Smooth muscle cell of the umbilical artery (primary cell): ENCODE measurements around the gene CENPVL3. TPM values are rescaled to one million over a fixed set of nuclear protein-coding genes. Genes with fewer than 3 reads are reported as not detected.

Source experiments
- total RNA-seq: library from RNA; depleted of rRNA; stranded (reverse); fragments of >200 nt; gene quantifications from 2 replicates; pipeline ENCODE4 v1.2.3, GENCODE V29; 2014

Gene CENPVL3
- not detected in 2 replicates for total RNA-seq

GRCh38 chrX:51618241-51619155 is at the start of gene CENPVL3:
CENPVL3 (minus strand) TSS chrX:51618912; CDS start chrX:51618873, 39 bp downstream.

Other genes with a start within 250 kb of the CENPVL3 start
- gene NUDT11, start 122.3 kb downstream of the CENPVL3 start, total RNA-seq, result 8.0 and 10.7 TPM in 2 replicates
- gene CENPVL2, start 63.9 kb upstream of the CENPVL3 start, total RNA-seq, result not detected in 2 replicates
- not detected in 2 replicates for gene CENPVL1, start 91.6 kb upstream of the CENPVL3 start, total RNA-seq
- 4.8 and 8.4 TPM in 2 replicates for gene GSPT2, start 124.5 kb upstream of the CENPVL3 start, total RNA-seq